ENCODE measurements around the gene CRCP.

The CRCP gene

DNA sequence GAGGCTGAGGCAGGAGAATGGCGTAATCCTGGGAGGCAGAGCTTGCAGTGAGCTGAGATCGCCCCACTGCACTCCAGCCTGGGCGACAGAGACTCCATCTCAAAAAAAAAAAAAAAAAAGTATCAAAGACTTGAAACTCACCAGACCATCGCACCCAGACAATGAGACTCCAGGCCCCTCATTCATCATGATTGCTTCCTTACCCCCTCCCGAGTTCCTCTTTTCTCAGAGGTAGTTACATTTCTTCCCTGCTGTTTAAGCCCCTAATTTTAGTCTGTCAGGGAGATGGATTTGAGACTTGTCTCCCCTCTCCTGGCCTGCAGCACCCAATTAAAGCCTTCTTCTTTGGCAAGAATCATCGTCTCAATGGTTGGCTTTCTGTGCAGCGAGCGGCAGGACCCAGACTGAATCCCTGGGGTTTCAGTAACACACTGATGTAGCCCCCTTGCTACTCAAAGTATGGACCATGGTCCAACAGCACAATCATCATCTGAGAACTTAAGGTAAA lies 71.1 kb downstream of the CRCP start:
- H3K27ac ChIP-seq: no peak overlapping the region
- no peak for DNase-seq (ENCODE audit: low read depth, low spot score)

DNA sequence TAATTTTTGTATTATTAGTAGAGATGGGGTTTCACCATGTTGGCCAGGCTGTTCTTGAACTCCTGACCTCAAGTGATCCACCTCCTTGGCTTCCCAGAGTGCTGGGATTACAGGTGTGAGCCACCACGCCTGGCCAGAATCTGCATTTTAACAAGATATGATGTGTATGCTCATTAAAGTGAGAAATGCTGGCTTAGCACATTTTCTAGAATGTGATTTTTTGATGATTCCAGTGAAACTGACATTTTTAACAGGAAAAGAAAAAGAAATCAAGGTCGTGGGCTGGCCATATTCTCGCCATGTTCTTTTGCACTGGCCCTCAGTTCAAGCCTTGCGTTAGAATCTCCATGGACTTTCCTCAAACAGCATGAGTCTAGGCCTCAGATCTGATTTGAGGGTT lies 72.3 kb downstream of the CRCP start:
- H3K27ac ChIP-seq: no peak overlapping the region
- DNase-seq (ENCODE audit: low read depth, low spot score): no peak

DNA sequence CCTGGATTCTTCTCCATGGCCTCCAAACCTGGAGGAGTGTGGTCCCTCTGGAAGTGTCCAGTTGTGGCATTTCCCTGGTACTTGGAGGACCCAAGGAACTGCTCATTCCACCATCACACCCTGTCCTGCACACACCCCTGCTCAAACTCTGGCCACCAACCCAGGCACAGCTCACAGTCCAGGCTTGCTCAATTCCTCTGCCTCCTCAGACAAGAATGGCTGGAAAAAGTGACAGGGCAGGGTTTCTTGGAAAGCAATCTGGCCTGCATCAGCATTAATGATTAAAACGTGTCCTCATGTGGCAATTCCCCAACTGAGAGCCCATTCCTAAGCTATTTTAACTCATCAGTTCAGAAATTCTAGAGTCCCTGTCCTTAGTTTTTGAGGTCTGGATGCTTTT lies 73.3 kb downstream of the CRCP start:
- no peak overlapping the region for H3K27ac ChIP-seq
- no peak for DNase-seq (ENCODE audit: low read depth, low spot score)

DNA sequence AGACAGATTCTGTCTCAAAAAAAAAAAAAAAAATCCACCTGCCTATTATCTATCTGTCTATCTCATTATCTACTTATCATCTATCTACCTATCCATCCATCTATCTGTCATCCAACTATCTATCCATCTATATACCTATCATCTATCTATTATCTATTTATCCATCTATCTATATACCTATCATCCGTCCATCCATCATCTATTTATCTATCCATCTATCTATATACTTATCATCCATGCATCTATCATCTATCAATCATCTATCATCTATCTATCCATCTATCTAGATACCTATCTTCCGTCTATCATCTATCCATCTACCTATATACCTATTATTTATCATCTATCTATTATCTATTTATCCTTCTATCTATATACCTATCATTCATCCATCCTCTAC lies 74.0 kb downstream of the CRCP start:
- H3K27ac ChIP-seq: no peak overlapping the region
- DNase-seq (ENCODE audit: low read depth, low spot score): no peak

DNA sequence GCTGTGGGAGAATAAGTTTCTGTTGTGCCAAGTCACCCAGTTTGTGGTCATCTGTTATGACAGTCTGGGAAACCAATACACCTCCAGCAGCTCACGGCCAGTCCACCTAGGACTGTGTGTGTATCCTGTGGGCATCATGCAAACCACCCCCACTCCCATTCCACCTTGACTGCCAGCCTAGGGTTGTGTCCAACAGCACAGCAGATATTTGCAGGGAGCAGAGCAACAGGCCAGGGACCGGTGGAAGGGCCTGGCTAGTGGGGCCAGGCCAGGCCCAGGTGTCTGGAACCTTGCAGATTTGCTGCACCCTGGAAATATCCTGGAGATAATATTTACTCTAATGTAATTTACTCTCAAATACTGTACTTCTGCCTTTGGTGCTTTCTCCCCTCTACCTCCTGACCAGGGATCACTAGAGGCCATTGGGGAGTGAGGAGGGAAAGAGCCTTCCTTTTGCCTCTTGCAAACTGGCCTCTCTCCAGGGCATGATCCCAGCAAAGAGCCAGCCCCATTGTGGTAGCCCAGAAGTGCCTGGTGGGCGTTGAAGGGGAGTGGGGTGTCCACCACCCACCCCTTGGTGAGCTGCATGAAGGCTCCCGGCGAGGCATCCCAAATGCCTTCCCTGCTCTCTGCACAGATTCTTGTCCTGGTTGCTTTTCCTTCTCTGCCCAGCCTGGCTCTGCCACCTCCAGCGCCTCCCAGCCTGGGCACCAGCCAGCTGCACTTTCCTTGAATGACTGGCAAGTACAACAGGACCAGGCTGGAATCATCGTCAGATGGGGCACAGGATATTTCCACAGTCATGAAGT lies 75.3 kb downstream of the CRCP start:
- no peak overlapping the region for H3K27ac ChIP-seq
- no peak for DNase-seq (ENCODE audit: low read depth, low spot score)

DNA sequence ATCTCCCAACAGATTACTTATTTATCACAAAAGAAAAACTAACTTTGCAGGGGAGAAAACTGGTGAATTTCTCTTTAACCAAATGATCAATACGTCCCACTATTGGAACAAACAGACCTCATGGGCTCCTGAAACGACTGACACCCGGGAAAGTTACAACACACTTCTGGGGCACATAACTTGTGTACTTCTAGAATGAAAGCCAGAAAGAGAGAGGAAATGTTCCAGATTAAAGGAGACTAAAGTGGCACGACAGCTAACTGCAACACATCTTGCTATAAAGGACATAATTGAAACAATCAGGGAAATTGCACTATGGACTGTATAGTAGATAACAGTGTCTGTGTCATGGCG lies 75.8 kb downstream of the CRCP start:
- DNase-seq (ENCODE audit: low read depth, low spot score): no peak
- H3K27ac ChIP-seq: no peak overlapping the region

DNA sequence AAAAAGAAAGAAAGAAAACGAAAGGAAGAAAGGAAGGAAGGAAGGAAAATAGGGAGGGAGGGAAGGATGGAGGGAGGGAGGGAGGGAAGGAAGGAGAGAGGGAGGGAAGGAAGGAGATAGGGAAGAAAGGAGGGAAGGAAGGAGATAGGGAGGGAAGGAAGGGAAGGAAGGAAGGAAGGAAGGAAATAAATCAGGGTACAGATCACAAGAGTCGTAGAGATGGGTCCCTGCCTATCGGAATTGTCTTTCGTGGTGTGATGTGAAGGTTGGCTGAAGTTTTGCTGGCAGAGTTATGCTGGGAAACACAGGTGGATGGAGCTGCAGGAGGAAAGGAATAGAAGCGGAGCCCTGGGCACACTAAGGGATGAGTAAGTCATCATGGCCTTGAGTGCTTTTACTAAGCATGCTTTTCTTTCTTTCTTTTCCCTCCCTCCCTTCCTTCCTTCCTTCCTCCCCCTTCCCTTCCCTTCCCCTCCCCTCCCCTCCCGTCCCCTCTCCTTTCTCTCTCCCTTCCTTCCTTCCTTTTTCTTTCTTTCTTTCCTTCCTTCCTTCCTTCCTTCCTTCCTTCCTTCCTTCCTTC lies 78.6 kb downstream of the CRCP start:
- H3K27ac ChIP-seq: no peak overlapping the region
- DNase-seq (ENCODE audit: low read depth, low spot score): no peak

DNA sequence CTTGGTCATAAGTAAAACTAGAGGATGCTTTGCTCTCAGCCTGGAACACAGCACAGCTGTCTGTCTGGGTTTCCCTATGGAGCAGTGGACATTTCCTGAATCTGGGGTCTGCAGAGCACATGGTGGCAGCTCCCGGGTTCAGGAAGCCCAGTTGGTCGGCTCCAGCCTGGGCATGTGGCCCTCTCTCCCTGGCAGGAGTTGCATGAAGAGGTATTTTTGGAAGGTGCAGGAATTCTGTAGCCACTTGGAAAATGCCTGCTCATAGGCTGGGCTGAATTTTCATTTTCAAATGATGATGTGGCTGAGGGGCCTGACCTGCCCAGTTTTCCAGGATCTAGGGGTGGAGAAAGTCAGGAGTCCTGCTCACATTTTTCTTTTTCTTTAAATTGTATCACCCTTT lies 83.8 kb downstream of the CRCP start:
- DNase-seq (ENCODE audit: low read depth, low spot score): no peak
- no peak overlapping the region for H3K27ac ChIP-seq

DNA sequence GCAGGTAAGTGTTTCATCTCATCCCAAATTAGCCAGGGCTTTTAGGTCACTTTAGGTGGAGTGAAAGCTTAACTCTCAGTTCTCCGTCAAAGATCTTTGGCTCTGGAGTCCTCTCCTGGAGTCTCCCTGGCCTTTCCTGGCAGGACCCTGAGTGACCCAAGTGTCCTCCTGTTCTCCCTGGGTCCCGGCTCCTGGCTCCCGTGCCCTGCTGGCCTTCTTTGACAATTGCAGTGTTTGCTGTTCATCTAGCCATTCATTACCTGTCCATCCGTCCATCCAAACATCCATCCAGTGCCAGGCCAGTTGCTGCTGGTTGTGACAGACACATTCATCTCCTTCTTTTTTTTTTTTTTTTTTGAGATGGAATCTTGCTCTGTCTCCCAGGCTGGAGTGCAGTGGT lies 84.3 kb downstream of the CRCP start:
- no peak overlapping the region for H3K27ac ChIP-seq

DNA sequence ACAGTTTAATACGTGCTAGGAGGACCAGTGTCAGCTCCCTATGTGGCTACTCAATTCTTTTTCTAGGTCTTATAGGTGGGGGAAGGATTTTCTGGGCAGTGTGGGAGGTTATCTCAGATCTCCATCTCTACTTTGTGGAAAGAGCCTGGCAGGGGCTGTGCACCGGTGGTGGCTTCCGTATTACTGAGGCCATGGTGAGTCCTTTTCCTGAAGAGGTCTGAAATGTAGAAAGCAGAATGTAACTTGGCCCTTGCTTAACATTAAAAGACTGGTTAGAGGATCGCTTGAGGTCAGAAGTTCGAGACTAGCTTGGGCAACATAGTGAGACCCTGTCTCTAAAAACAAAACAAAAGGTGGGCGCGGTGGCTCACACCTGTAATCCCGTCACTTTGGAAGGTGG lies 87.8 kb downstream of the CRCP start:
- no peak overlapping the region for H3K27ac ChIP-seq
- no peak for DNase-seq (ENCODE audit: low read depth, low spot score)

More for the DNA sequence above, 84.3 kb downstream of the CRCP start:
- DNase-seq (ENCODE audit: low read depth, low spot score): no peak
